ENCODE data around the gene ITFG1. TPM values are rescaled to one million over a fixed set of nuclear protein-coding genes. Genes with fewer than 3 reads are reported as not detected.
"Not testable (repeated sequence)": the region's sequence is repeated elsewhere in the genome, so short reads cannot be mapped to it uniquely, and the experiment has no call there.

The ITFG1 gene
- total and polyA plus RNA-seq, 8 donors: 8.1 to 90.0 (median 32.2) TPM

GRCh38 chr16:47446431-47446830 lies 14.4 kb downstream of the ITFG1 start:
- intact Hi-C loops (cut with DNase I; ENCODE audit: low total_unique reads): no loop called here

GRCh38 chr16:47442884-47443283 lies 18.0 kb downstream of the ITFG1 start:
- peaks cover 0 to 21% (median 6%) of the 10 kb centered on the region in 4 donors for H3K36me3 ChIP-seq
- H3K9me3 ChIP-seq; intact Hi-C loops (cut with DNase I; ENCODE audit: low total_unique reads); H3K27ac ChIP-seq; H3K27me3 ChIP-seq; DNase-seq; H3K4me3 ChIP-seq: not testable (repeated sequence)
- H3K4me1 ChIP-seq: peaks cover 0 to 11% (median 2%) of the 10 kb centered on the region in 4 donors

More at GRCh38 chr16:47446431-47446830, 14.4 kb downstream of the ITFG1 start:
- peaks cover under 1 to 28% (median 15%) of the 10 kb centered on the region in 4 donors for H3K36me3 ChIP-seq
- DNase-seq: no peak
- no peaks in the 10 kb centered on the region for H3K27me3 ChIP-seq
- no peak for TF ChIP-seq EP300 (IDR thresholded peaks at IDR 0.05)
- TF ChIP-seq POLR2A (IDR thresholded peaks at IDR 0.05): no peak
- no peak for TF ChIP-seq POLR2AphosphoS5 (IDR thresholded peaks at IDR 0.05)
- TF ChIP-seq, protein P1, sequence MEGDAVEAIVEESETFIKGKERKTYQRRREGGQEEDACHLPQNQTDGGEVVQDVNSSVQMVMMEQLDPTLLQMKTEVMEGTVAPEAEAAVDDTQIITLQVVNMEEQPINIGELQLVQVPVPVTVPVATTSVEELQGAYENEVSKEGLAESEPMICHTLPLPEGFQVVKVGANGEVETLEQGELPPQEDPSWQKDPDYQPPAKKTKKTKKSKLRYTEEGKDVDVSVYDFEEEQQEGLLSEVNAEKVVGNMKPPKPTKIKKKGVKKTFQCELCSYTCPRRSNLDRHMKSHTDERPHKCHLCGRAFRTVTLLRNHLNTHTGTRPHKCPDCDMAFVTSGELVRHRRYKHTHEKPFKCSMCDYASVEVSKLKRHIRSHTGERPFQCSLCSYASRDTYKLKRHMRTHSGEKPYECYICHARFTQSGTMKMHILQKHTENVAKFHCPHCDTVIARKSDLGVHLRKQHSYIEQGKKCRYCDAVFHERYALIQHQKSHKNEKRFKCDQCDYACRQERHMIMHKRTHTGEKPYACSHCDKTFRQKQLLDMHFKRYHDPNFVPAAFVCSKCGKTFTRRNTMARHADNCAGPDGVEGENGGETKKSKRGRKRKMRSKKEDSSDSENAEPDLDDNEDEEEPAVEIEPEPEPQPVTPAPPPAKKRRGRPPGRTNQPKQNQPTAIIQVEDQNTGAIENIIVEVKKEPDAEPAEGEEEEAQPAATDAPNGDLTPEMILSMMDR (IDR thresholded peaks at IDR 0.05): no peak
- 91 to 99% (median 98%) methylated on average over 3 of the region's 3 CpGs for WGBS, 5 donors
- H3K4me3 ChIP-seq: no peak overlapping the region
- H3K9me3 ChIP-seq: no peaks in the 10 kb centered on the region
- no peak overlapping the region for H3K27ac ChIP-seq
- H3K4me1 ChIP-seq: peaks cover 0 to 30% (median 19%) of the 10 kb centered on the region in 4 donors

GRCh38 chr16:47440066-47440465 lies 20.8 kb downstream of the ITFG1 start:
- H3K27me3 ChIP-seq; DNase-seq; intact Hi-C loops (cut with DNase I; ENCODE audit: low total_unique reads); H3K27ac ChIP-seq; H3K9me3 ChIP-seq; H3K4me3 ChIP-seq; H3K4me1 ChIP-seq: not testable (repeated sequence)
- WGBS, 5 donors: 88 to 91% (median 90%) methylated on average over 3 of the region's 3 CpGs
- H3K36me3 ChIP-seq: peaks cover 0 to 20% (median 8%) of the 10 kb centered on the region in 4 donors

DNA sequence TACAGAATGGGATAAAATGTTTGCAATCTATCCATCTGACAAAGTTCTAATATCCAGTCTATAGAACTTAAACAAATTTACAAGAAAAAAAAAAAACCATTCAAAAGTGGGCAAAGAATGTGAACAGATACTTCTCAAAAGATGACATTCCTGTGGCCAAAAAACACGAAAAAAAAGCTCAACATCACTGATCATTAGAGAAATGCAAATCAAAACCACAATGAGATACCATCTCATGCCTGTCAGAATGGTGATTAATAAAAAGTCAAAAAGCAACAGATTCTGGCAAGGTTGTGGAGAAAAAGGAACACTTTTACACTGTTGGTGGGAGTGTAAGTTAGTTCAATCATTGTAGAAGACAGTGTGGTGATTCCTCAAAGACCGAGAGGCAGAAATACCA lies 26.6 kb downstream of the ITFG1 start:
- DNase-seq; H3K9me3 ChIP-seq; H3K4me3 ChIP-seq; H3K27ac ChIP-seq; intact Hi-C loops (cut with DNase I; ENCODE audit: low total_unique reads); H3K27me3 ChIP-seq; H3K4me1 ChIP-seq: not testable (repeated sequence)
- 80 to 93% (median 85%) methylated on average over 2 of the region's 2 CpGs for WGBS, 5 donors
- H3K36me3 ChIP-seq: peaks cover 0 to 24% (median 10%) of the 10 kb centered on the region in 4 donors

- Histone ChIP-seq H3K36me3 (peaks cover 11 to 28% (median 17%) of the 10 kb centered on the region in 4 donors), H3K27ac (no peak overlapping the region), H3K9me3 (no peaks in the 10 kb centered on the region), H3K4me1 (no peaks in the 10 kb centered on the region), H3K27me3 (no peaks in the 10 kb centered on the region), H3K4me3 (no peak overlapping the region)
- WGBS, 5 donors: 89 to 93% (median 90%) methylated on average over 3 of the region's 3 CpGs
- intact Hi-C loops (cut with DNase I; ENCODE audit: low total_unique reads): no loop called here
- TF ChIP-seq EP300 (IDR thresholded peaks at IDR 0.05): no peak
- TF ChIP-seq POLR2AphosphoS5 (IDR thresholded peaks at IDR 0.05): no peak
- TF ChIP-seq, protein P1 (IDR thresholded peaks at IDR 0.05): no peak
- no peak for TF ChIP-seq POLR2A (IDR thresholded peaks at IDR 0.05)
- no peak for DNase-seq
Observed at GRCh38 chr16:47431960-47432359, 28.9 kb downstream of the ITFG1 start.

GRCh38 chr16:47426806-47427205 lies 34.1 kb downstream of the ITFG1 start:
- TF ChIP-seq POLR2A (IDR thresholded peaks at IDR 0.05): no peak
- no peak for TF ChIP-seq POLR2AphosphoS5 (IDR thresholded peaks at IDR 0.05)
- no peak for TF ChIP-seq EP300 (IDR thresholded peaks at IDR 0.05)
- TF ChIP-seq, protein P1 (IDR thresholded peaks at IDR 0.05): no peak
- DNase-seq: no peak
- Histone ChIP-seq H3K27ac (no peak overlapping the region), H3K4me1 (no peaks in the 10 kb centered on the region), H3K4me3 (no peak overlapping the region), H3K27me3 (no peaks in the 10 kb centered on the region), H3K9me3 (no peaks in the 10 kb centered on the region), H3K36me3 (peaks cover 24 to 52% (median 40%) of the 10 kb centered on the region in 4 donors)
- intact Hi-C loops (cut with DNase I; ENCODE audit: low total_unique reads): no loop called here
- WGBS, 5 donors: 96 to 100% (median 99%) methylated on average over 1 of the region's 1 CpG

All from stomach (tissue), 9 donors.